ENCODE data around the gene LMF2.

Gene LMF2

GRCh38 chr22:50487290-50488005 is 20.1 kb downstream of the LMF2 start:
- TF ChIP-seq CTCF (IDR thresholded peaks at IDR 0.05; ENCODE audit: insufficient read depth, low read depth, low read length, missing control alignments) = no peak
- H3K4me3 ChIP-seq (ENCODE audit: low read length) = no peak overlapping the region
- DNase-seq (ENCODE audit: low read depth) = no peak

GRCh38 chr22:50486561-50487289 is 20.8 kb downstream of the LMF2 start, which contains the start of gene MIOX:
Gene MIOX, plus strand, starts transcription at chr22:50486859. Its CDS starts 39 bp downstream, at chr22:50486898.
- H3K4me3 ChIP-seq (ENCODE audit: low read length) = no peak within 1 kb of the TSS
- no peak for TF ChIP-seq CTCF (IDR thresholded peaks at IDR 0.05; ENCODE audit: insufficient read depth, low read depth, low read length, missing control alignments)
- no peak for DNase-seq (ENCODE audit: low read depth)

- TF ChIP-seq CTCF (IDR thresholded peaks at IDR 0.05; ENCODE audit: insufficient read depth, low read depth, low read length, missing control alignments) = no peak
- H3K4me3 ChIP-seq (ENCODE audit: low read length) = no peak overlapping the region
- peak; percentile 37 for DNase-seq (ENCODE audit: low read depth)
Observed at GRCh38 chr22:50485221-50486131, 22.0 kb downstream of the LMF2 start.

- no peak overlapping the region for H3K4me3 ChIP-seq (ENCODE audit: low read length)
- no peak for DNase-seq (ENCODE audit: low read depth)
- no peak for TF ChIP-seq CTCF (IDR thresholded peaks at IDR 0.05; ENCODE audit: insufficient read depth, low read depth, low read length, missing control alignments)
Observed at GRCh38 chr22:50483977-50484853, 23.3 kb downstream of the LMF2 start.

- no peak overlapping the region for H3K4me3 ChIP-seq (ENCODE audit: low read length)
- no peak for TF ChIP-seq CTCF (IDR thresholded peaks at IDR 0.05; ENCODE audit: insufficient read depth, low read depth, low read length, missing control alignments)
- DNase-seq (ENCODE audit: low read depth) = no peak
Observed at GRCh38 chr22:50483556-50483955, 23.9 kb downstream of the LMF2 start.

- H3K4me3 ChIP-seq (ENCODE audit: low read length) = no peak overlapping the region
- no peak for DNase-seq (ENCODE audit: low read depth)
- no peak for TF ChIP-seq CTCF (IDR thresholded peaks at IDR 0.05; ENCODE audit: insufficient read depth, low read depth, low read length, missing control alignments)
Observed at GRCh38 chr22:50483106-50483505, 24.4 kb downstream of the LMF2 start.
